Measurements from ENCODE around the gene TXK. TPM values are rescaled to one million over a fixed set of nuclear protein-coding genes. Genes with fewer than 3 reads are reported as not detected.
"Not testable (repeated sequence)": the region's sequence is repeated elsewhere in the genome, so short reads cannot be mapped to it uniquely, and the experiment has no call there.

Gene TXK
- total RNA-seq, 1 experiment from 2014 or later = 0.70 TPM

DNA sequence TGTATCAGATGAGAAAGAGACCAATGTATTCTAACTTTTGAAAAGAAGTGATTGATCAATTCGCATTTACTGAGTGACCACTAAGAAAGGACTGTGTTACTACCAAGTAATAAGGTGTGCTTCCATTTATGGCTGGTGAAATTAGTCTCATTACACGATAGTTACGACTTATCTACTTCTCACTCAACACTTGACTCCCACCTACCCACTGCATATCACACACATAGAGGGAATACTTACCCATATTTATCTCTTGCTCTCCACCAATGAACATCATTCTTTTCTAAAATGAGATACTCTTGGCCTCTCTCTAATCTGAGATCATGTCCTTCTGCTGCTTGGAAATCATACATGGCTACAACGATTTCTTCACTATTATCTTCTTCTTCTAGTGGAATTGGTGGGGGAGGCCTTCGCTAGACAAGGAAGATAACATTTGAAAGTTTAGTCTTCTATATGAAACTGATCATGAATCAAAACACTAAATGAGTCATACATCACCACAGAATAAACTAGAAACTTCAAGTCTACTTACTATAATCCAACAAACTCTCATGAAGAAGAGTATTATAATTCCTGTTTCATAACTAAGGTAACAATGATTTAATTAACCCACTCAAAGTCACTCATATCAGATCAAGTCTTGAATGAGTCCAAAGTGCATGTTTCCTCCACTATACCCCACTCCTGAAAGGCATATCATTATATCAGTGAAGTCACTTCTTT, 33.7 kb upstream of the TXK start (continued):
- TF ChIP-seq, protein P1, sequence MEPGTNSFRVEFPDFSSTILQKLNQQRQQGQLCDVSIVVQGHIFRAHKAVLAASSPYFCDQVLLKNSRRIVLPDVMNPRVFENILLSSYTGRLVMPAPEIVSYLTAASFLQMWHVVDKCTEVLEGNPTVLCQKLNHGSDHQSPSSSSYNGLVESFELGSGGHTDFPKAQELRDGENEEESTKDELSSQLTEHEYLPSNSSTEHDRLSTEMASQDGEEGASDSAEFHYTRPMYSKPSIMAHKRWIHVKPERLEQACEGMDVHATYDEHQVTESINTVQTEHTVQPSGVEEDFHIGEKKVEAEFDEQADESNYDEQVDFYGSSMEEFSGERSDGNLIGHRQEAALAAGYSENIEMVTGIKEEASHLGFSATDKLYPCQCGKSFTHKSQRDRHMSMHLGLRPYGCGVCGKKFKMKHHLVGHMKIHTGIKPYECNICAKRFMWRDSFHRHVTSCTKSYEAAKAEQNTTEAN (CRISPR knock-in tag; IDR thresholded peaks at IDR 0.05) = no peak

GRCh38 chr4:48164561-48164960, 30.5 kb upstream of the TXK start:
- H3K9me3 Mint-ChIP-seq; POLR2A ChIA-PET; CTCF ChIA-PET; H3K27me3 Mint-ChIP-seq (ENCODE audit: low read depth); H3K4me3 Mint-ChIP-seq; DNase-seq (ENCODE audit: low spot score); ATAC-seq; H3K27ac Mint-ChIP-seq; H3K4me1 Mint-ChIP-seq: not testable (repeated sequence)
- H3K36me3 Mint-ChIP-seq = peaks cover 30% of the 10 kb centered on the region

DNA sequence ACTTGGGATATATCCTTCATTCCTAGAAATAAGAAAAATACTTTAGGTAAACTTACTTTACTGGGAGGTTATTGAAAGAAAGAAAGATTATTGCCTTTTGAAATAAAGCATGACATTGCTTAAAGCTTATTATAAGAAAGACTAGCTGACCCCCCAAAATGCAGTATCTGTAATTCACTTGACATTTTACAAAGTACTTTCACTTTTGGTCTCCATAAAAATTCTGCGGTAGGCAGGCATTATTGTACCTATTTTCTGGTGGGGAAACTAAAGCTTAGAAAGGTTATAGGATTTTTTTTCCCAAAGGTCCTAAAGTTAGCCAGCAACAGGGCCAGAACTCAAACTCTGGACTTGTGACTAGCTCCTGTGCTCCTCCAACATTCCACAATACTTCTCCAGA, 29.7 kb upstream of the TXK start:
- DNase-seq (ENCODE audit: low spot score) = no peak
- H3K27ac Mint-ChIP-seq = no peak overlapping the region
- H3K4me1 Mint-ChIP-seq = peaks cover 5% of the 10 kb centered on the region
- H3K4me3 Mint-ChIP-seq = no peak overlapping the region
- no peak for TF ChIP-seq PRDM15 (CRISPR knock-in tag; IDR thresholded peaks at IDR 0.05)
- ChIA-PET CTCF (interaction anchor here (1.4 kb wide), 1 partner anchor 36 kb away, joined by 3 read pairs; no protein-coding TSS in a partner anchor), POLR2A (no interaction called here)
- H3K27me3 Mint-ChIP-seq (ENCODE audit: low read depth) = no peaks in the 10 kb centered on the region
- peaks cover 35% of the 10 kb centered on the region for H3K36me3 Mint-ChIP-seq
- H3K9me3 Mint-ChIP-seq = peaks cover 8% of the 10 kb centered on the region
- no peak for ATAC-seq

- ChIA-PET CTCF (no interaction called here), POLR2A (no interaction called here)
- Mint-ChIP-seq H3K9me3 (peaks cover 15% of the 10 kb centered on the region), H3K4me3 (no peak overlapping the region), H3K36me3 (peaks cover 37% of the 10 kb centered on the region), H3K27me3 (ENCODE audit: low read depth) (no peaks in the 10 kb centered on the region), H3K4me1 (peaks cover 5% of the 10 kb centered on the region), H3K27ac (no peak overlapping the region)
- no peak for ATAC-seq
- no peak for DNase-seq (ENCODE audit: low spot score)
- TF ChIP-seq GABPB1 (CRISPR knock-in tag; IDR thresholded peaks at IDR 0.05) (no peak), ZNF396 (CRISPR knock-in tag; IDR thresholded peaks at IDR 0.05; ENCODE audit: borderline replicate concordance) (no peak), E2F5 (CRISPR knock-in tag; IDR thresholded peaks at IDR 0.05) (no peak), FOXK1 (CRISPR knock-in tag; IDR thresholded peaks at IDR 0.05) (no peak)
These were observed 28.1 kb upstream of the TXK start for GRCh38 chr4:48162162-48162561.

DNA sequence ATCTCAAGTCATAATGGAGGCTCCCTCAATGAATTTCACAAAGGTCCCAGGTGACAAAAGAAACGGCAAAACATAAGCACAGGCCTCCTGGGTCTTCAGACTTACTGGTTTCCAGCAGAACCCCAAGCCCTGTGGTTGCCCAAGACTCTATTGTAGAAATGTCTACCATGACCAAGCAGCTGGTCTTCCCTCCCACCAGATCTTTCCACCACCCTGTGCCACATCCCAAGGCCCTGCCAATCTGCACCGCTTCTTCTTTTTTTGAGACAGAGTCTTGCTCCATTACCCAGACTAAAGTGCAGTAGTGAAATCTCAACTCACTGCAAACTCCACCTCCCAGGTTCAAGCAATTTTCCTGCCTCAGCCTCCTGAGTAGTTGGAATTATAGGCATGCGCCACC, 23.2 kb upstream of the TXK start:
- no peak for DNase-seq (ENCODE audit: low spot score)
- H3K9me3 Mint-ChIP-seq = peaks cover 56% of the 10 kb centered on the region
- H3K4me1 Mint-ChIP-seq = peaks cover 5% of the 10 kb centered on the region
- no peak overlapping the region for H3K4me3 Mint-ChIP-seq
- POLR2A ChIA-PET = no interaction called here
- CTCF ChIA-PET = no interaction called here
- no peak overlapping the region for H3K27ac Mint-ChIP-seq
- no peak for ATAC-seq
- H3K36me3 Mint-ChIP-seq = peaks cover 71% of the 10 kb centered on the region
- no peaks in the 10 kb centered on the region for H3K27me3 Mint-ChIP-seq (ENCODE audit: low read depth)
- TF ChIP-seq NFATC4 (CRISPR knock-in tag; IDR thresholded peaks at IDR 0.05) (no peak), RORB (CRISPR knock-in tag; IDR thresholded peaks at IDR 0.05) (no peak), AR (CRISPR knock-in tag; IDR thresholded peaks at IDR 0.05) (no peak), GABPB1 (CRISPR knock-in tag; IDR thresholded peaks at IDR 0.05) (no peak), ZNF138 (CRISPR knock-in tag; conservative IDR thresholded peaks at IDR 0.05) (no peak), FOXJ3 (CRISPR knock-in tag; IDR thresholded peaks at IDR 0.05; ENCODE audit: borderline replicate concordance) (no peak), CBFB (CRISPR knock-in tag; IDR thresholded peaks at IDR 0.05; ENCODE audit: low read depth) (no peak), ZNF416 (CRISPR knock-in tag; IDR thresholded peaks at IDR 0.05) (no peak), ZNF396 (CRISPR knock-in tag; IDR thresholded peaks at IDR 0.05; ENCODE audit: borderline replicate concordance) (no peak), GTF2I (CRISPR knock-in tag; conservative IDR thresholded peaks at IDR 0.05) (no peak)
- TF ChIP-seq, protein P2, sequence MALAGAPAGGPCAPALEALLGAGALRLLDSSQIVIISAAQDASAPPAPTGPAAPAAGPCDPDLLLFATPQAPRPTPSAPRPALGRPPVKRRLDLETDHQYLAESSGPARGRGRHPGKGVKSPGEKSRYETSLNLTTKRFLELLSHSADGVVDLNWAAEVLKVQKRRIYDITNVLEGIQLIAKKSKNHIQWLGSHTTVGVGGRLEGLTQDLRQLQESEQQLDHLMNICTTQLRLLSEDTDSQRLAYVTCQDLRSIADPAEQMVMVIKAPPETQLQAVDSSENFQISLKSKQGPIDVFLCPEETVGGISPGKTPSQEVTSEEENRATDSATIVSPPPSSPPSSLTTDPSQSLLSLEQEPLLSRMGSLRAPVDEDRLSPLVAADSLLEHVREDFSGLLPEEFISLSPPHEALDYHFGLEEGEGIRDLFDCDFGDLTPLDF (CRISPR knock-in tag; IDR thresholded peaks at IDR 0.05) = no peak
- TF ChIP-seq, protein P3, sequence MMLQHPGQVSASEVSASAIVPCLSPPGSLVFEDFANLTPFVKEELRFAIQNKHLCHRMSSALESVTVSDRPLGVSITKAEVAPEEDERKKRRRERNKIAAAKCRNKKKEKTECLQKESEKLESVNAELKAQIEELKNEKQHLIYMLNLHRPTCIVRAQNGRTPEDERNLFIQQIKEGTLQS (CRISPR knock-in tag; conservative IDR thresholded peaks at IDR 0.05) = no peak
